Panc1 (cell line): Measurements from ENCODE around the gene UCHL5.
"Not testable (repeated sequence)": the region's sequence is repeated elsewhere in the genome, so short reads cannot be mapped to it uniquely, and the experiment has no call there.

ENCODE experiments used
- POLR2AphosphoS5 ChIP-seq: IDR thresholded peaks from 2 replicates; pipeline ENCODE4 v1.6.1; 2012; ENCODE audit warnings: mild to moderate bottlenecking, low read depth, low read length, moderate library complexity
- TCF7L2 ChIP-seq: IDR thresholded peaks from 2 replicates; pipeline ENCODE4 v1.6.1; 2011; ENCODE audit warnings: mild to moderate bottlenecking, low read depth, low read length, inconsistent platforms
- TF ChIP-seq, protein P1 (sequence below): fragments of 450-650 bp; IDR thresholded peaks from 2 replicates; pipeline ENCODE4 v1.5.1; 2017; ENCODE audit warnings: mild to moderate bottlenecking

DNA sequence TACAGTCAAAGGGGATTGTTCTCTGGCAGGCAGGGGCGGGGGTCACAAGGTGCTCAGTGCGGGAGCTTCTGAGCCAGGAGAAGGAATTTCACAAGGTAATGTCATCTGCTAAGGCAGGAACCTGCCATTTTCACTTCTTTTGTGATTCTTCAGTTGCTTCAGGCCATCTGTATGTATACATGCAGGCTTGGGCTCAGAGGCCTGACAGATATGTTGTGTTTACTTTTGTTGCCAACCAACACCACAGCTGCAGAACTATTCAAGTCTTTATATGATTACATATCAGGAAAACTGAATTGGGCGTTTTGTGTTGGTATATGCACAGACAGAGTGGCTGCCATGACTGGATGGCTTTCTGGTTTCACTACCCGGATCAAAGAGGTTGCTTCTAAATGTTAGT lies 78.8 kb downstream of the UCHL5 start:
- TF ChIP-seq, protein P1, sequence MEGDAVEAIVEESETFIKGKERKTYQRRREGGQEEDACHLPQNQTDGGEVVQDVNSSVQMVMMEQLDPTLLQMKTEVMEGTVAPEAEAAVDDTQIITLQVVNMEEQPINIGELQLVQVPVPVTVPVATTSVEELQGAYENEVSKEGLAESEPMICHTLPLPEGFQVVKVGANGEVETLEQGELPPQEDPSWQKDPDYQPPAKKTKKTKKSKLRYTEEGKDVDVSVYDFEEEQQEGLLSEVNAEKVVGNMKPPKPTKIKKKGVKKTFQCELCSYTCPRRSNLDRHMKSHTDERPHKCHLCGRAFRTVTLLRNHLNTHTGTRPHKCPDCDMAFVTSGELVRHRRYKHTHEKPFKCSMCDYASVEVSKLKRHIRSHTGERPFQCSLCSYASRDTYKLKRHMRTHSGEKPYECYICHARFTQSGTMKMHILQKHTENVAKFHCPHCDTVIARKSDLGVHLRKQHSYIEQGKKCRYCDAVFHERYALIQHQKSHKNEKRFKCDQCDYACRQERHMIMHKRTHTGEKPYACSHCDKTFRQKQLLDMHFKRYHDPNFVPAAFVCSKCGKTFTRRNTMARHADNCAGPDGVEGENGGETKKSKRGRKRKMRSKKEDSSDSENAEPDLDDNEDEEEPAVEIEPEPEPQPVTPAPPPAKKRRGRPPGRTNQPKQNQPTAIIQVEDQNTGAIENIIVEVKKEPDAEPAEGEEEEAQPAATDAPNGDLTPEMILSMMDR, result not testable (repeated sequence)
- TF ChIP-seq POLR2AphosphoS5, TCF7L2: not testable (repeated sequence)
